ENCODE data around the gene SERPIND1. TPM values are rescaled to one million over a fixed set of nuclear protein-coding genes. Genes with fewer than 3 reads are reported as not detected.

Gene SERPIND1
- total RNA-seq, 1 donor, result not detected

GRCh38 chr22:20833225-20833665 lies 59.3 kb downstream of the SERPIND1 start:
- DNase-seq (ENCODE audit: insufficient read length, low spot score, missing footprints), result no peak
- no peaks in the 10 kb centered on the region for H3K9me3 ChIP-seq (ENCODE audit: low read depth, low read length)
- no peak for TF ChIP-seq CTCF (IDR thresholded peaks at IDR 0.05; ENCODE audit: extremely low read depth, low read depth, low read length)
- peaks cover 25% of the 10 kb centered on the region for H3K36me3 ChIP-seq (ENCODE audit: insufficient read depth, low read length)
- no peak overlapping the region for H3K27ac ChIP-seq (ENCODE audit: low read depth, low read length)
- H3K27me3 ChIP-seq (ENCODE audit: insufficient read depth, low read length), result no peaks in the 10 kb centered on the region
- H3K79me2 ChIP-seq (ENCODE audit: insufficient read depth, low read length), result peaks cover 18% of the 10 kb centered on the region
- no peak overlapping the region for H2AFZ ChIP-seq (ENCODE audit: low read length)
- H4K20me1 ChIP-seq (ENCODE audit: insufficient read depth, low read length), result peaks cover 10% of the 10 kb centered on the region
- H3K4me3 ChIP-seq (ENCODE audit: insufficient read depth, low read length), result no peak overlapping the region
- H3K4me1 ChIP-seq (ENCODE audit: insufficient read depth, low read length), result no peaks in the 10 kb centered on the region
- no peak overlapping the region for H3K4me2 ChIP-seq (ENCODE audit: insufficient read depth, low read length)

GRCh38 chr22:20834206-20834605 lies 60.3 kb downstream of the SERPIND1 start:
- Histone ChIP-seq H3K27me3 (ENCODE audit: insufficient read depth, low read length) (no peaks in the 10 kb centered on the region), H3K79me2 (ENCODE audit: insufficient read depth, low read length) (peaks cover 27% of the 10 kb centered on the region), H3K4me2 (ENCODE audit: insufficient read depth, low read length) (no peak overlapping the region), H3K9me3 (ENCODE audit: low read depth, low read length) (no peaks in the 10 kb centered on the region), H3K4me1 (ENCODE audit: insufficient read depth, low read length) (no peaks in the 10 kb centered on the region), H3K27ac (ENCODE audit: low read depth, low read length) (no peak overlapping the region), H4K20me1 (ENCODE audit: insufficient read depth, low read length) (peaks cover 11% of the 10 kb centered on the region), H3K4me3 (ENCODE audit: insufficient read depth, low read length) (no peak overlapping the region), H3K36me3 (ENCODE audit: insufficient read depth, low read length) (peaks cover 25% of the 10 kb centered on the region), H2AFZ (ENCODE audit: low read length) (no peak overlapping the region)
- TF ChIP-seq CTCF (IDR thresholded peaks at IDR 0.05; ENCODE audit: extremely low read depth, low read depth, low read length), result no peak
- DNase-seq (ENCODE audit: insufficient read length, low spot score, missing footprints), result no peak

- H3K4me2 ChIP-seq (ENCODE audit: insufficient read depth, low read length), result no peak overlapping the region
- peaks cover 25% of the 10 kb centered on the region for H3K36me3 ChIP-seq (ENCODE audit: insufficient read depth, low read length)
- H3K9me3 ChIP-seq (ENCODE audit: low read depth, low read length), result no peaks in the 10 kb centered on the region
- TF ChIP-seq CTCF (IDR thresholded peaks at IDR 0.05; ENCODE audit: extremely low read depth, low read depth, low read length), result no peak
- no peak overlapping the region for H3K4me3 ChIP-seq (ENCODE audit: insufficient read depth, low read length)
- H3K27me3 ChIP-seq (ENCODE audit: insufficient read depth, low read length), result no peaks in the 10 kb centered on the region
- H3K27ac ChIP-seq (ENCODE audit: low read depth, low read length), result no peak overlapping the region
- peaks cover 32% of the 10 kb centered on the region for H3K79me2 ChIP-seq (ENCODE audit: insufficient read depth, low read length)
- DNase-seq (ENCODE audit: insufficient read length, low spot score, missing footprints), result no peak
- peaks cover 13% of the 10 kb centered on the region for H4K20me1 ChIP-seq (ENCODE audit: insufficient read depth, low read length)
- H2AFZ ChIP-seq (ENCODE audit: low read length), result no peak overlapping the region
- no peaks in the 10 kb centered on the region for H3K4me1 ChIP-seq (ENCODE audit: insufficient read depth, low read length)
These were observed 60.8 kb downstream of the SERPIND1 start for GRCh38 chr22:20834725-20835124.

Other genes starting within 250 kb of the SERPIND1 start
- 61.9 and 63.4 TPM in 2 replicates for gene PI4KA, start 84.7 kb downstream of the SERPIND1 start, total RNA-seq
- 13.0 and 15.3 TPM in 2 replicates for gene SNAP29, start 84.9 kb downstream of the SERPIND1 start, total RNA-seq
- 31.2 and 38.4 TPM in 2 replicates for gene CRKL, start 143.3 kb downstream of the SERPIND1 start, total RNA-seq
- 0.59 and 0.72 TPM in 2 replicates for gene AIFM3, start 193.1 kb downstream of the SERPIND1 start, total RNA-seq
- gene LZTR1, start 208.2 kb downstream of the SERPIND1 start, total RNA-seq, result 56.8 and 58.0 TPM in 2 replicates
- 23.9 and 24.2 TPM in 2 replicates for gene THAP7, start 228.0 kb downstream of the SERPIND1 start, total RNA-seq
- gene P2RX6, start 241.1 kb downstream of the SERPIND1 start, total RNA-seq, result 3.2 and 5.1 TPM in 2 replicates